ENCODE results near the gene FMN1. TPM values are rescaled to one million over a fixed set of nuclear protein-coding genes. Genes with fewer than 3 reads are reported as not detected.

The FMN1 gene
- total and polyA plus RNA-seq, 2 of the 8 experiments (the other 6 are each of a cell fraction or from before 2014, with no cell fraction given): 0.27 to 3.7 TPM

DNA sequence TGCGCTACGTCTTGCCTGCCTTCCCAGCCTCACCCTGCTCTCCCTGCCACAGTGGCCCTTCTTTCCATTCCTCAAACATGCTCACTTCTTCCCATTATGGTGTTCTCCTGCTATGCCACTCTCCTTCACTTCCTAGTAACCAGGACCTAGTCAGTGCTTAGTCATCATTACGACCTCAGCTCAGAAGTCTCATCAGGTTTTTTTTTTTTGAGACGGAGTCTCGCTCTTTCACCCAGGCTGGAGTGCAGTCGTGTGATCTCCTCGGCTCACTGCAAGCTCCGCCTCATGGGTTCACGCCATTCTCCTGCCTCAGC lies 327.2 kb downstream of the FMN1 start:
- H2BK12ac ChIP-seq (ENCODE audit: low read depth, low read length): no peak overlapping the region
- no peaks in the 10 kb centered on the region for H4K20me1 ChIP-seq (replicated peaks in 1 of 2; ENCODE audit: control insufficient read depth in 1 of 2, insufficient read depth in 2 of 2, low read length in 2 of 2)
- H3K79me2 ChIP-seq (ENCODE audit: control insufficient read depth in 1 of 2, insufficient read depth in 2 of 2, low read length in 2 of 2): no peaks in the 10 kb centered on the region
- H3K23ac ChIP-seq (ENCODE audit: insufficient read length): no peak overlapping the region
- peak overlapping the region; percentile 77; the same call in 1 of the 2 replicates for H2BK15ac ChIP-seq (ENCODE audit: low read length)
- POLR2A ChIA-PET (ENCODE audit: partially characterized antibody): no interaction called here
- H3K4ac ChIP-seq (replicated peaks; ENCODE audit: insufficient read length, low read depth, low read length): no peak overlapping the region
- CTCF ChIA-PET (ENCODE audit: partially characterized antibody): interaction anchor here (0.7 kb wide), 1 partner anchor 11 kb away, joined by 3 read pairs; no protein-coding TSS in a partner anchor
- H3K4me1 ChIP-seq (replicated peaks in 1 of 4; ENCODE audit: control insufficient read depth in 3 of 4, insufficient read depth in 4 of 4, low read length in 3 of 4): peaks cover 0 to 5% (median 0%) of the 10 kb centered on the region in 4 experiments; a peak in 2 of 7 replicates
- no peak for DNase-seq (ENCODE audit: low read depth in 1 of 2, low spot score in 2 of 2)
- no peak overlapping the region; the same call in 1 of the 2 replicates for H2AK5ac ChIP-seq (ENCODE audit: low read depth, low read length)
- H2BK20ac ChIP-seq (ENCODE audit: low read length): 0 out of 2 replicates have a peak overlapping the region, but pooled peaks have one; percentile 50
- no peaks in the 10 kb centered on the region for H3K36me3 ChIP-seq (ENCODE audit: control insufficient read depth in 2 of 4, insufficient read depth in 4 of 4, low read length in 3 of 4)
- H2AFZ ChIP-seq (ENCODE audit: low read length): no peak overlapping the region
- no peaks in the 10 kb centered on the region for H3K79me1 ChIP-seq (ENCODE audit: low read depth, low read length)
- no peak overlapping the region for H3K14ac ChIP-seq (ENCODE audit: insufficient read length)
- FAIRE-seq: no peak
- H4K5ac ChIP-seq (ENCODE audit: insufficient read length, low read depth, low read length): no peak overlapping the region
- no peak overlapping the region for H3K56ac ChIP-seq (replicated peaks; ENCODE audit: insufficient read length, low read depth, low read length)
- no peaks in the 10 kb centered on the region for H3K23me2 ChIP-seq (ENCODE audit: low read depth, low read length)
- H2BK5ac ChIP-seq (ENCODE audit: low read depth, low read length): no peak overlapping the region; the same call in 1 of the 2 replicates
- no peaks in the 10 kb centered on the region for H3K9me3 ChIP-seq (ENCODE audit: insufficient read depth in 2 of 2, low read depth in 1 of 2, low read length in 1 of 2)
- no peaks in the 10 kb centered on the region for H3K27me3 ChIP-seq (replicated peaks in 1 of 4; ENCODE audit: control insufficient read depth in 3 of 4, extremely low read depth in 1 of 4, insufficient read depth in 3 of 4, low read length in 3 of 4)
- H3K4me3 ChIP-seq (ENCODE audit: extremely low read depth in 1 of 4, insufficient read depth in 2 of 4, low read depth in 3 of 4, low read length in 4 of 4): no peak overlapping the region
- H3K18ac ChIP-seq (ENCODE audit: extremely low read depth, low read length): peak overlapping the region; percentile 66; the same call in 1 of the 2 replicates
- H4K91ac ChIP-seq (replicated peaks; ENCODE audit: insufficient read length, low read length): peak overlapping the region; percentile 86
- 88% methylated on average over 9 of the region's 9 CpGs; no CpG with 5 or more reads in 1 of the 2 experiments for WGBS, 2 experiments (ENCODE audit: extremely low coverage in 1 of 2, insufficient coverage in 1 of 2, insufficient read length in 1 of 2, insufficient replicate concordance in 2 of 2, low coverage in 1 of 2, low lambda C conversion rate in 2 of 2, missing lambda C conversion rate in 1 of 2)
- H3K27ac ChIP-seq (ENCODE audit: low read depth, low read length): no peak overlapping the region
- H4K8ac ChIP-seq (ENCODE audit: extremely low read depth, insufficient read depth, low read length): no peak overlapping the region
- H2BK120ac ChIP-seq (replicated peaks; ENCODE audit: low read depth, low read length): no peak overlapping the region
- H3K9ac ChIP-seq (replicated peaks in 1 of 4; ENCODE audit: extremely low read depth in 1 of 4, low read depth in 3 of 4, low read length in 3 of 4): no peak overlapping the region
- H3K4me2 ChIP-seq (ENCODE audit: insufficient read depth in 1 of 2, low read depth in 2 of 2, low read length in 2 of 2): no peak overlapping the region
- TF ChIP-seq GTF2F1 (IDR thresholded peaks at IDR 0.05; ENCODE audit: borderline replicate concordance, low read depth, low read length): no peak
- no peak for TF ChIP-seq EZH2 (IDR thresholded peaks at IDR 0.05; ENCODE audit: low read depth, low read length, severe bottlenecking)
- TF ChIP-seq CHD2 (IDR thresholded peaks at IDR 0.05; ENCODE audit: low read length): no peak
- peak; percentile 47; the same call in 1 of the 2 replicates for TF ChIP-seq MAFK (IDR thresholded peaks at IDR 0.05; ENCODE audit: low read depth, low read length)
- TF ChIP-seq, protein P1, sequence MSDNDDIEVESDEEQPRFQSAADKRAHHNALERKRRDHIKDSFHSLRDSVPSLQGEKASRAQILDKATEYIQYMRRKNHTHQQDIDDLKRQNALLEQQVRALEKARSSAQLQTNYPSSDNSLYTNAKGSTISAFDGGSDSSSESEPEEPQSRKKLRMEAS (IDR thresholded peaks at IDR 0.05): no peak
- TF ChIP-seq CBX8 (IDR thresholded peaks at IDR 0.05; ENCODE audit: borderline replicate concordance, low read depth, low read length): no peak
- no peak for TF ChIP-seq CEBPB (IDR thresholded peaks at IDR 0.05; ENCODE audit: low read depth, low read length)
- no peak for TF ChIP-seq CTBP2 (IDR thresholded peaks at IDR 0.05; ENCODE audit: borderline replicate concordance, insufficient read depth, insufficient read length, low read length)
- no peak for TF ChIP-seq BCL11A (IDR thresholded peaks at IDR 0.05; ENCODE audit: low read depth in 2 of 2, low read length in 2 of 2)
- no peak for TF ChIP-seq PHF8 (conservative IDR thresholded peaks at IDR 0.05; ENCODE audit: low read depth, low read length)
- TF ChIP-seq, protein P2, sequence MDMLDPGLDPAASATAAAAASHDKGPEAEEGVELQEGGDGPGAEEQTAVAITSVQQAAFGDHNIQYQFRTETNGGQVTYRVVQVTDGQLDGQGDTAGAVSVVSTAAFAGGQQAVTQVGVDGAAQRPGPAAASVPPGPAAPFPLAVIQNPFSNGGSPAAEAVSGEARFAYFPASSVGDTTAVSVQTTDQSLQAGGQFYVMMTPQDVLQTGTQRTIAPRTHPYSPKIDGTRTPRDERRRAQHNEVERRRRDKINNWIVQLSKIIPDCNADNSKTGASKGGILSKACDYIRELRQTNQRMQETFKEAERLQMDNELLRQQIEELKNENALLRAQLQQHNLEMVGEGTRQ (IDR thresholded peaks at IDR 0.05; ENCODE audit: low read length): no peak
- TF ChIP-seq BACH1 (IDR thresholded peaks at IDR 0.05; ENCODE audit: low read length): peak; percentile 70
